GM21619 (cell line): ENCODE results near the gene BIRC5.

Experiments used
- ATAC-seq: cut with Tn5 transposase; IDR thresholded peaks from one replicate; pipeline ENCODE4 v1.9.1; 2021; ENCODE audit not compliant: unreplicated experiment

The BIRC5 gene

DNA sequence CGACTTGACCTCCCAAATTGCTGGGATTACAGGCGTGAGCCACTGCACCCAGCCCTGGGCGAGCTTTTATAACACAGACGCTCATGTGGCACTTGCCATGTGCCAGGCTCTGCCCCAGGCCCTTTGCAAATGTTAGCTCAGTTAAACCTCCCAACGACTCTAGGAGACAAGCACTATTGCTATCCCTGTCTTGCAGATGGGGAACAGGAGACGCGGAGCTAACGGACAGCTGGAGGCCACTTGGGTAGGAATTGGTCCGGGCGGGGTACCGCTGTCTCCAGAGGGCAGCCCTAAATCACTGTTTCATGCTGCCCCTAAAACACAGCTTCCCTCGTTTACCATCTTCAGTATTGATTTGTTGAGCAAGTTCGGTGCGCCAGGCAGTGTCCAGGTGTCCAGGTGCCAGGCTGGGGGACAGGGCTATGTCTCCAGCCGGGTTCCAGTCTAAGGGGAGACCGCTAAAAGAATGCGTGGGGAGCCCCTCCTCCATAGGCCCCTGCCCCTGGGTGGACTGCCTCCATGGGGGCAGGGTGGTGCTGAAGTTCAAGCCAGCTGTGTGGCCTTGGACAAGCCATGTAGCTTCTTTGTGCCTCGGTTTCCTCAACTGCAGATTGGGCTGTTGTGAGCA is 41.1 kb downstream of the BIRC5 start:
- no peak for ATAC-seq

DNA sequence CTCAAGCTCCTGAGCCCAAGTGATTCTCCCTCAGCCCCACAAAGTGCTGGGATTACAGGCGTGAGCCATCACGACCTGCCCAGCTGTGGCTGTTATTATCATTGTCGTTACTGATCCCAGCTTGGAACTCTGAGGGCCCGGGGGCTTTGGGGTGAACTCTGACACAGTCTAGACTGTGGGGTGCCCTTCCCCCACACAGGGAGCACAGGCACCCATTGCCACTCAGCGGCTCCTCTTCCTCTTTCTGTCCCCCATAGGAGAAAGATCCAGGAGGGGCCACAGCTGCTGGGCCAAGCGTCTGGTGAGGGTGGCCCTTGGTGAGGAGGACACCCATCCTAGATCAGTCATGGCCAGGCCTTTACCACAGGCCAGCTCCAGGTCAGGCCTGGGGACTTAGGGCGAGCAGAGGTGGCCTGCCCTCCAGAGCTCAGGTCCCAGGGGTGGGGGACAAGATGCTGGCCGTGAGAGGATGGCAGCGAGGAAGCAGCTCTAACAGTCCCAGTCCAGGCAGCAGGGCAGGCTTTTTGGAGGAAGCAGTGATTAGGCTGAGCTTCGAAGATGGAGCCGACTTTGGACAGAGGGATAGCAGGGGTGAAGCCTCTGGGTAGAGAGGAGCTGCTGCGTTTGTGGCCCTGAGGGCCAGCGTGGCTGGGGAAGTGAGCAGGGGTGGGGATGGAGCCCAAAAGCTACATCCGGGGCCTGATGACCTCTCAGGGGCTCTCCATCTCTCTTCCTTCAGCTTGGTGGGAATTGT is 42.1 kb downstream of the BIRC5 start:
- no peak for ATAC-seq

DNA sequence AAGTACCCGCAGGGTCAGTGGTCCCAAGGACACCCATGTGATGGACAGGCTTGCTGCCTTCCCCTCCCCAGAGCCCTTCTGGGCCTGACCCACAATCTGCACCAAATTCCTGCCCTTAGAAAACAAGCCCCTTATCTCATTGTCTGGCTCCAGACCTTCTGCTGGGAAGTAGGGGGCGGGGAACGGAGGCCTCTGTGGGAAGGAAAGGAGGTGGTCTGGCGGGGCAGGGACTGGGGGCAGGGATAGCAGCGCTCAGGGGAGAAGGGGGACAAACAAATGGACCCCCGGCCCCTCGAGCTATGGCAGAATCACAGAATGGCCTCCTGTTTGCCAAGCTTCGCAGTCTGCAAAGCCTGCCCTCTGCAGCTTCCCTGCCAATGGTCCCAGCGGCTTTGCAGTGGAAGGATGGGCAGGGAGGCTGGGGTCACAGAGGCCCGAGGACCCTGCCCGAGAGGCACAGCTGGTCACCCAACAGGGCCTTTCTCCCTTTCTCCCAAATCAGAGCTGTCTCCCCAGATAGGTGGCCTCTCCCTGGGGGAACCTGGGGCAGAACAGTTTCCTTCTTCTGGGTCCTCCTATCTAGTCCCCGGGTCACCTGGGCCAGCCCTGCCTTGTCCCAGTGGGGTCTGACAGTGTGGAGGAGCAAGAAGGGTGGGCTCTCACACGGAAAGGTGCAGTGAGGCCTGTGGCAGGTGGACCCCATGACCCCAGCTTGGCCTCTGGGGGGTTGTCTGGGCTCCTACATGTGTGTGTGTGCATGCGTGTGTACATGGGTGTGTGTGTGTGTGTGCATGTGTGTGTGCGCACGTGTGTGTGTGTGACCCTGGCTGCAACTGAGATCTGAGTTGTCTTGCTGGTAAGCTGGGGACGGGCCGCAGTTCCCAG is 42.9 kb downstream of the BIRC5 start:
- ATAC-seq, result no peak

DNA sequence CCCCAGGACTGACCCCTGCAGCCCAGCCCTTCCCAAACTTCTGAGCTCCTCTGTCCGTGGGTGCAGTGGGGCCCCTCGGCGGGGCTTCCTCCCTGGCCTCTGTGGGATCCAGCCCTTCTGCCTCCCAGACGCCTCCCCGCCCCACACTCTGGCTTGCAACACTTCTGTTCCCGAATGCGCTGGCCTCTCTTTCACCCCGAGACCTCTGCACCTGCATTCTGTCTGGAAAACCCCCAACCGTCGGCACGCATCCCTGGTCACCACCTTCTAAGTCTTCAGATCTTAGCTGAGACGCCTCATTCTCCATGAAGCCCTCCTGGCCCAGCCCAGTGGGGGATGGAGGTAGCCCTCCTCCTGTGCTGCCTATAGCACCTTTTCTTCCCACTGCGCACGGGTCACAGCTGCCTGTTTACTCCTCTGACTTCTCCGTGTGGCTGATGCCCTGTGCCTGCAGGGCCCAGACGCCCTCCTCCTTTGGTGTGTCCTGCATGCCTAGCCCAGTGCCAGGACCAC is 43.8 kb downstream of the BIRC5 start:
- no peak for ATAC-seq

DNA sequence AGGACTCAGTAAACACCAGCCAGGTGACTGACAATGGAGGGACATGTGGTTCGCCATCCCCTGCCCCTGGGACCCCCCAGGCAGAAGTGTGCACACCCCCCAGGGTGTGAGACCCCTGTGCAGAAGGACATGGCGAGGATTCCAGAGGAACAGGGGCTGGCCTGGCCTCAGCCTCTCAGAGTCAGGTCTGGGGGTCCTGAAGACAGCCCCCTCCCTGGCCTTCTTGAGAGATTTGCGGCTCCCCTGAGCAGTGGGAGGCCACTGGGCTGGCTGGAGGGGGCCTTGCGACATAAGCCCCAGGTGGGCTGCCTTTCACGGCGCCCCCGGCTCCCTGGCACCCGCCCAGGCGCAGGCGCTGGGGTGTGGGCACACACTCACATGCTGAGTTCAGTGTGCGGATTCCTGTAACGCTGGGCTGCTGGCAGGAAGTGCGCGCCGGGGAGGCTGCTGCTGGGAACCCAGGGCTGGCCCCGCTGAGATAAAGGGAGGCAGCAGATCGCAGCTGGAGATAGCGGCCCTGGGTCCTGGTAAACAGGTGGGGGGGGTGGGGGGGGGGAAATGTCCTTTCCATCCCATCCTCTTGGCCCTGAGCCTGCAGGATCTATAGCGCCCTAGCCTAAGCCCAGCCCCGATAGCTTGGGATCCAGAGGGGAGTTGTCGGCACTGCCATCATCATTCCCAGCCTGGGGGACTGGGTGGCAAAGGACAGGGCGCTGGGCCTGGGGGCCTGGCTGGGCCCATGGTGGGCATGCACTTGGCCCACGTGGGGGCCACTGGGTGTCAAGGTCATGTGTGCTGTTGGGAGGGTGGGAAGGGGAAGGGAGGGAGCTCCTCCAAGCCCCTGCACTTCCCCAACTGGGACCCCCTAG is 44.5 kb downstream of the BIRC5 start:
- no peak for ATAC-seq

DNA sequence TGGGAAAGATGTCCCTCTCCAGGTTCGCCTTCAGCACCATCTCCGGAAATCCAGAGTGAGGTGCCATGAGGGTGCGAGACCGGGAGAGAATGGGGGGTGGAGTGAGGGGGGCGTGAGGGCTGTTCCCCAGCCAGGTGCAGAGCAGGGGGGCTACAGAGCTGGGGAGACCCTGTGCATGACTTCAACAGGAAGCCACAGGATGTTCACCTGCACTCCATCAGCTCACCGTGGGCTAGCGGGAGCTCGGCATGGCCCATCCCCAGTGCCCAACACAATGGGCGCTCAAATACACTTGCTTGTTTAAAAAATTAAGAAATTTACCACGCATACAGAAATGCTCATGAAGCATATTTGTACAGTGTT is 45.1 kb downstream of the BIRC5 start:
- no peak for ATAC-seq

DNA sequence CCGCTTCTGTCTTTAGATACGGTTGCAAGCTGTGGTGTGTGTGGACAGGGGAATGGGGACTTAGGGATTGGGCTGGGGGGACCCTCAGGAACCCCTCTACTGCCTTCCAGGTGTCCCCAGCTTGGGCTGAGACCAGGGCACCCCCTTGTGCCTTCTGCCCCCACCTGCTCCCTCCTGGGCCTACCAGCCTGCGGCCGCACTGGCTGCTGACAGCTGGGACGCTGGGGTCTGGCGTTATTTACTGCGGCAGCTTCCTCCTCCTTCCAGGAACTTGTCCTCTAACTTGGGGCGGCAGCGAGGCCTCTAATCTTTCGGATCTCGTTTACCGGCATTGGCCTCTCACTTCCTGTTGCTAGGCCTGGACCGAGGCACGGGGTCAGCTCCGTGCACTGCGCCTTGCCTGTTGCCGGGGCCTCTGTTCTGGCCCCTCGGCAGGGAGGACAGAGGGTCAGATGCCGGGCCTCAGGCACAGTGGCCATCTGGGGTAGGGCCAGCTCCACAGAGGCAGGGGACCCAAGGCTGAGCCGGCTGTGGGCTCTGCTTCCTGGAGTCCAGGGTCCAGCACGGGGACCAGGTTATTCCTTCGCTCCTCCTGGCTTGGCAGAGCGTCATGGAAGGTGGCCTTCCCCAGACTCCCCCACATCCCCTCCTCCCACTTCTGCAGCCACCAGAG is 49.1 kb downstream of the BIRC5 start:
- no peak for ATAC-seq

DNA sequence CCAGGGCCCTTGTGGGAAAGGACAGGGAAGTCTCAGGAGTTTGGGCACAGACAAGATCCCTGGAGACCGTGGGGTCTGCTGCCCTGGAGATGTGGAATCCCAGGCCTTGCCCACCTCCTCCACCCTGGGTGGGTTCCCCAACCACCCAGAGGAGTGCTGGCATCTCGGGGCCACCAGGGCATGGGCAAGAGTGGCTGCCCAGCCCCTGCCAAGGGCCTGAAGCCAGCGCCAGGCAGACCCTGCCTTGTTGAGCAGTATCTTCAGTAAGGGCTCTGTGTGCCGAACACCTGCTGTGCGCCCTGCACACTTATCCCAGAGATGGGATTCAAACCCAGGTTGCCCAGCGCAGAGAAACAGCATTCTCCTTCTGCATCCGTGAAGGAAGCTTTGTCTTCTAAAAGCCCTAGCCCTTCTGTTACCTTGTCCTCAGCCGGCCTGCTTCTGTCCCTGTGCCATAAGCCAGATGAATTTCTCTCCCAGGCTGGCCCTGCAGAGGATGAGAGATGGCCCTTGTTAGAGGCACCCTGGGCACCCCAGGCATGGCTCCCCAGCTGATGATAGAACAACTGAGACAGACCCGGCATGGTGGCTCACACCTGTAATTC is 49.8 kb downstream of the BIRC5 start:
- ATAC-seq, result no peak

DNA sequence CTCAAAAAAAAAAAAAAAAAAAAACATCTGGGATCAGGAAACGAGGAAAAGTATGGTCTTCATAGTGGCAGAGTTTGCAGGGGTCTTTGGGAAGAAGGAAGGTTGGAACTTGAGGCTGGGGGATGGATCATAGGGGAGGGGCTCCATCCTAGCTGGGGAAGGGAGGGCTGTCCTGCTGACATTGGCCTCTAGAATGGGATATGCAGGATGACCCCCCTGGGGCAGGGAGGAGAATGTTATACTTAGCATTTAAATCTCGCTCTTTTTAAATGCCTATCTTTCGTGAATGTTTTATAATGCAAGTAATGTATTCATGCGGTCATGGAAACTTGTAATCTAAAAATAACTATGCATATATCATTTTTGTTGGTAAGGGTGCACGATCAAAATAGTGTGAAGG is 50.5 kb downstream of the BIRC5 start:
- ATAC-seq, result no peak

DNA sequence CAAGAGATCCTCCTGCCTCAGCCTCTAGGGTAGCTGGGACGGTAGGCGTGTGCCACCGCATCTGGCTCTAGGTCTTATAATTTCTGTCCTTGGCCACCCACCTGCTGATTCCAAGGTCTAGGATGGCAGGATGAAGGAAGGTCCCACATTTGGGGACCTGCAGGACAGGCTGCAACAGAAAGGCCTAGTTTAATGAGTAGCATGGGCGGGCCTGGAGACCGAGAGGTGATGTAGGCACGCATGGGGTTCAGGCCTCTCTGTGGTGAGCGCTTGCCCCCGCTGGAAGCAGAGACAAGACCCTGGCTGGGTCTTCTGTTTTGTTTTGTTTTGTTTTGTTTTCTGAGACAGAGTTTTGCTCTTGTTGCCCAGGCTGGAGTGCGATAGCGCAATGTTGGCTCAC is 51.1 kb downstream of the BIRC5 start:
- ATAC-seq, result no peak

DNA sequence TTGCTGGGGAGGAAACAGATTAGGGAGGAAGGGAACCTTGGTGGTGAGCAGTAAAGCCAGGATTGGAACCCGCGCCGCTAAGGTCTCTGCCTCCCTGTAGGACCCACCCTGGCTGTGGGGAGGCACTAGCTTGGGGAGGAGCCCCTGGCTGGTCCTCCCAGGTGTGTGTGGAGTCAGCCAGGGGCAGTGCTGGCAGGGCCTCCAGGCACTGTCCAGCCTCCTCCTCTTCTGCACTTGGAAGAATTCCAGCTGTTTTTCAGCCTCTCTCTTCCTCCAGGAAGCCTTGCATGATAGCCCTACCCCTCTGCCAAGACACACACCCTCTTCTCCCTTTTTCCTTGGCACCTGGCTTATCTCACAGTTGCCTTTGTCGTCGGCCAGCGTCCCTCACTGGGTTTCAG is 52.2 kb downstream of the BIRC5 start:
- ATAC-seq, result no peak

DNA sequence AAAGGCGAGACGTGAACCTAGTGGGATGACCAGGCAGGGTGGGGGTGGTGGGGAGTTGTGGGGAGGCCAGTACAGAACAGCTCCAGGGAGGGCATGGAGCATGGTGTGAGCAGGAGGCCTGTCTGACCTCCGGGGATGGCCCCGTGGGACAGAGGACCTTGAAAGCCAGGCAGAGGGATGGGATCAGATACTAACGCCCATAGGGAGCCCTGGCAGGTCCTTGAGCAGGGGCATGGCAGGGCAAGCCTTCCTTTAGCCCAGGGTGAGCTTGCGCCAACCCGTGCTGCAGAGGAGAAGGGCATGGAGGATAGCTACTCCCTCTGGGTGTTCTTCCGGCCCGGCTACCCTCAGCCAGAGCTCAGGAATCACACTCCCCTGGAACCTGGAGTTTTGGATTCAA is 52.7 kb downstream of the BIRC5 start:
- no peak for ATAC-seq

DNA sequence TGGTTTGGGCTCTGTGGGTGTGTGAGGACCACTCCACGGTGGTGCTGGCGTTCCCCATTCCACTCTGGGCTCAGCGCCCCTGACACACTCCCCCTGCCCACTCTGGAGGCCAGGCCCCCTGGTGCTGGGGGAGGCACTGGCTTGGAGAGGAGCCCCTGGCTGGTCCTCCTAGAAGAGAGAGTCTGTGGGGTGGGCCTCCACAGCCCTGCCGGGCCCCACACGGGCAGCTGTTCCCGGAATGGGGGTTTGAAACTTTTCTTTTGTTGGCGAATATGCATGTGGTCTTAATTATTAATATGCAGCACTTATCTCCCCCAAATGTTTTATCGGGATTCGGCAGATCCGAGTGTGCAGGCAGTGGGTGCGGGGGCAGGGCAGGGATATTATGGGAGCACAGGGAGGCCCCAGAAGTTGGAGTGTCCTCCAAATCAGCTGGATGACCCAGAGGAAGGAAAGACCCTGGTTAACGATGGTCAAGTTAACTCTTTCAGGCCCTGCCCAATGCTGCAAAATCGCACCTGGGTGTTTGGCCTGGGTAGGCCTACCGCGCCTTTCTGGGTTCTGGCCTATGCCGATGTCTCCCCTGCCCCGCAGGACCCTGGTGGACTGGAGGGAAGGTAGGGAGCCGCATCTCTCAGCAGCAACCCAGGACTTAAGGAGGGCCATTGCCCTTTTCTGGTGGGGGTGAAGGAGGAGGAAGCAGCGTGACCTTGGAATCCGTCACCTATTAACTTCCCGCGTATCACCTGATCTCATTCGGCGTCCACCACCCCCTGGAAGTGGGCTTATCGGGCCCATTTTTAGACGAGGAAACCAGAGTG is 53.4 kb downstream of the BIRC5 start:
- ATAC-seq, result no peak

DNA sequence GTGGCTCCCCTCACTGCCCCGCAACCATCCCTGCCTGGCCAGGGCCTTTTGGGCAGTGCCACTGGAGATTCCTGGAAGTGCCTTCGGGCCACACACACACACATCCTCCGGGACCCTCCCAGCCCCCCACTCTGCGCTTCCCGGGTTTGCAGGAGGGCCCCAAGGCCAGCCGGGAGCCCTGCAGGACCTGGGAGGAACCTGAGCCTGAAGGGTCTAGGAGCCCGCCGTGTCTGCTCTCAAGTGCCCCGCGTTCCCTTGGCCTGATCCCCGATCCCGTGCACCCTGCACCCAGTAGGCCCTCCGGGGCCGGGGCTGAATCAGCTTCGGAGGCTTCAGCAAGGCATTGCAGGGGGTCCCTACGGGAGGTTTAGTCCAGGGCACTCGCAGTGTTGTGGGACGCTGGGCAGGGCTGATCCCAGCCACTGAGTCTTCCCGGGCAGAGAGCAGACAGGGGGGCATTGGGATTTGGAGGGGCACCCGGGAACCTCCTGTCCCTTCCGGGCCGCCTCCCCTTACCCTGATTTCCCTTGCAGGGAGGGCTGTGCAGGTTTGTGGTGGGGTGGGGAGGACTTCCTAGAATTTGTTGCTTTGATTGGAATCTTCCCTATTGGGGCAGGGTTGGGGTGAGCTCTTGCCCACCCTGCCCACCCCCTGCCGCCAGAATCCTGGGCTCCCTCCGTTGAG is 54.3 kb downstream of the BIRC5 start:
- no peak for ATAC-seq

DNA sequence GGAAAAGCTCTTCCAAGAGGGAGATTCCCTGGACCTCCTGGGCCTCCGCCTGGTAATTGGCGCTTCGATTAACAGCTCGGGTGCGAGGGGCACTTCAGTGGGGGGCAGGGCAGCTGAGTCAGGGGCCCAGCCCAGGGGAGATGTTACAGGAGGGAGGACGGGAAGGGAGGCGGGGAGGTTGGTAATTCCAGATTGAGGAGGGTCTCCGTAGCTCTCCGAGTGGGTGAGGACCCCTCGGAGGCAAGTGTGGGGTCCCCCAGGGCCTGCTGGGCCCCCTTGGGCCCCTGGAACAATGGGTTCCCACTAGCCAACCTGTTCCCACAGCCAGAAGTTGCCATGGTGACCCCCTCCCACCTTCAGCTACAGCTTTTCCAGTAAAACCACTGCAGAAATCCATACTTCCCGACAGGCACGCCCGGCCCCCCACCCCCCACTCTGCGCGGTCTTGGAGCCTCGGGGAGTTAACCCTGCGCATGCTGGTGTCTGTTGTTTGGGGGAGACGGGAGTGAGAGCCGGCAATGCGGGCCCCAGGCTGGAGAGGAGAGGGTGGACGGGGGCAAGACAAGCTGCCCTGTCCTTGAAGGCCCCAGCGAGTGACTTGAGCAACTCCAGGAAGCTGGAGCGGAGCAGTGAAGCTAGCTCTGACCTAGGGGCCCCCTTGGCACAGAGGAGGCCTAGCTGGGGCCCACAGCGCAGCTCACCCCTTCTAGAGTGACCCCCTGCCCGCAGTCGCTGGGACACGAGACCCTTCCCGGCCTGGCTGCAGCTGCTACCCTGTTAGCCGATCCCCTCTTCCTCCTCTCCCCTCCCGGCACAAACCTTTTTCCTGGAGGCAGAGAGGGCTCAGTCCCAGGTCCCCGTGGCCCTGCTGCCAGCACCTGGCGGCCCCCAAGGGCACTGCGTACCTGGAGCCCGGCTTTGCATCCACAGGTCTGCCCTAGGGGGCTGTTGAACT is 55.2 kb downstream of the BIRC5 start:
- no peak for ATAC-seq

DNA sequence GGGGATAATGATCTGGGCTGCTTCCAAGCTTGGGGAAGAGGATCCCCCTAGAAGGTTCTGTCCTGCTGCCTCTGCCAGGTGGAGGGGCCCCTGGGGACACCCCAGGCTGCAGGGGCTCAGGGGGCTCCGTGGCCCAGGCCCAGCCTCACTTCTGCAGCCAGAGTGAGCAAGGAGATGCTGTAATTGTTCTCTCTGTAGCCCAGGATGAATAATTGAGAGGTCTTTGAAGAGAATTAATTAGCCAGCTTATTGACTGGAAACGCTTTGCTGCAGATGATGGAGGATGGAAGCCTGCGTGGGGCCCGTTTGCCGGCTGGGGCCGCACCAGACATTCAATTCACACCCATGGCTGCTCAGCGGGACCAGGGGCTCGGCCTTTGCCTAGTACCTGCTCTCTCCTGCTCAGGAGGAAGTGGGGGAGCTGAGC is 55.9 kb downstream of the BIRC5 start:
- ATAC-seq, result no peak
